KMS-11 (cell line): ENCODE results near the gene PHRF1.

Experiments
- H2AFZ ChIP-seq: fragments of 200-600 bp; sonication (generic); 2 replicates; pipeline ENCODE4 v1.6.1; 2016; ENCODE audit warnings: antibody characterized with exemption, mixed run types, low read depth
- H3K27ac ChIP-seq: fragments of 200-600 bp; sonication (generic); 2 replicates; pipeline ENCODE4 v1.6.1; 2016; ENCODE audit warnings: mild to moderate bottlenecking, mixed run types
- H3K27me3 ChIP-seq: fragments of 200-600 bp; sonication (generic); 2 replicates; pipeline ENCODE4 v1.6.1; 2017; ENCODE audit warnings: mild to moderate bottlenecking, low read depth, mixed run types, moderate library complexity; ENCODE audit not compliant: insufficient read depth
- H3K36me3 ChIP-seq: fragments of 200-600 bp; sonication (generic); 2 replicates; pipeline ENCODE4 v1.6.1; 2017; ENCODE audit warnings: mild to moderate bottlenecking, mixed run types; ENCODE audit not compliant: insufficient read depth
- H3K4me1 ChIP-seq: fragments of 200-600 bp; sonication (generic); 2 replicates; pipeline ENCODE4 v1.6.1; 2016; ENCODE audit warnings: mild to moderate bottlenecking, low read depth, mixed run types; ENCODE audit not compliant: poor library complexity, severe bottlenecking
- H3K4me2 ChIP-seq: fragments of 200-600 bp; sonication (generic); 2 replicates; pipeline ENCODE4 v1.7.0; 2016; ENCODE audit warnings: mild to moderate bottlenecking, mixed run types
- H3K4me3 ChIP-seq: fragments of 200-600 bp; sonication (generic); IDR thresholded peaks from 2 replicates; pipeline ENCODE4 v1.6.1; 2017; ENCODE audit warnings: low read depth, low read length, mixed read lengths; ENCODE audit not compliant: insufficient read depth
- H3K79me2 ChIP-seq: fragments of 200-600 bp; sonication (generic); 2 replicates; pipeline ENCODE4 v1.6.1; 2016; ENCODE audit warnings: low read depth, mixed run types; ENCODE audit not compliant: insufficient read depth
- H3K9ac ChIP-seq: fragments of 200-600 bp; sonication (generic); 2 replicates; pipeline ENCODE4 v1.6.1; 2016; ENCODE audit warnings: mild to moderate bottlenecking, mixed run types
- H4K20me1 ChIP-seq: fragments of 200-600 bp; sonication (generic); 2 replicates; pipeline ENCODE4 v1.6.1; 2016; ENCODE audit warnings: mild to moderate bottlenecking, mixed run types; ENCODE audit not compliant: insufficient read depth
- TF ChIP-seq, protein P1 (sequence below): fragments of 200-600 bp; sonication (generic); conservative IDR thresholded peaks from 2 replicates; pipeline ENCODE4 v1.6.1; 2017; ENCODE audit warnings: low read depth, mild to moderate bottlenecking, antibody characterized with exemption, low read length, moderate library complexity, mixed read lengths

The PHRF1 gene

DNA sequence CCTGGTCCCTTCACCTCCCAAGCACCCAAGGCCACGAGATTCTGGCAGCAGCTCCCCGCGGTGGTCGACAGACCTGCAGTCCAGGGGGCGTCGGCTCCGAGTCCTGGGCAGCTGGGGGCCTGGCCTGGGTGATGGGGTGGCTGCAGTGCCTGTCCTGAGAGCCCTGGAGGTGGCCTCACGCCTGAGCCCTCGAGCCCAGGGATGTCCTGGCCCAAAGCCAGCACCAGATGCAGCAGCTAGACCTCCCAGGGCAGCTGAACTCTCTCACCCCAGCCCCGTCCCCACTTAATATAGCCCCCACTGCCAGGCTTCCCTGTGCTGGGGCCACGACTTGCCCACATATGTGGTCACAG, 22.3 kb upstream of the PHRF1 start:
- Histone ChIP-seq H3K36me3 (no peaks in the 10 kb centered on the region), H3K27me3 (no peaks in the 10 kb centered on the region; the same call in 1 of the 2 replicates), H3K4me2 (no peak overlapping the region; the same call in 1 of the 2 replicates), H3K79me2 (no peaks in the 10 kb centered on the region), H3K9ac (no peak overlapping the region), H3K4me3 (no peak overlapping the region), H3K27ac (no peak overlapping the region), H4K20me1 (no peaks in the 10 kb centered on the region), H3K4me1 (peaks cover 8% of the 10 kb centered on the region), H2AFZ (no peak overlapping the region)
- TF ChIP-seq, protein P1, sequence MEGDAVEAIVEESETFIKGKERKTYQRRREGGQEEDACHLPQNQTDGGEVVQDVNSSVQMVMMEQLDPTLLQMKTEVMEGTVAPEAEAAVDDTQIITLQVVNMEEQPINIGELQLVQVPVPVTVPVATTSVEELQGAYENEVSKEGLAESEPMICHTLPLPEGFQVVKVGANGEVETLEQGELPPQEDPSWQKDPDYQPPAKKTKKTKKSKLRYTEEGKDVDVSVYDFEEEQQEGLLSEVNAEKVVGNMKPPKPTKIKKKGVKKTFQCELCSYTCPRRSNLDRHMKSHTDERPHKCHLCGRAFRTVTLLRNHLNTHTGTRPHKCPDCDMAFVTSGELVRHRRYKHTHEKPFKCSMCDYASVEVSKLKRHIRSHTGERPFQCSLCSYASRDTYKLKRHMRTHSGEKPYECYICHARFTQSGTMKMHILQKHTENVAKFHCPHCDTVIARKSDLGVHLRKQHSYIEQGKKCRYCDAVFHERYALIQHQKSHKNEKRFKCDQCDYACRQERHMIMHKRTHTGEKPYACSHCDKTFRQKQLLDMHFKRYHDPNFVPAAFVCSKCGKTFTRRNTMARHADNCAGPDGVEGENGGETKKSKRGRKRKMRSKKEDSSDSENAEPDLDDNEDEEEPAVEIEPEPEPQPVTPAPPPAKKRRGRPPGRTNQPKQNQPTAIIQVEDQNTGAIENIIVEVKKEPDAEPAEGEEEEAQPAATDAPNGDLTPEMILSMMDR, result no peak

DNA sequence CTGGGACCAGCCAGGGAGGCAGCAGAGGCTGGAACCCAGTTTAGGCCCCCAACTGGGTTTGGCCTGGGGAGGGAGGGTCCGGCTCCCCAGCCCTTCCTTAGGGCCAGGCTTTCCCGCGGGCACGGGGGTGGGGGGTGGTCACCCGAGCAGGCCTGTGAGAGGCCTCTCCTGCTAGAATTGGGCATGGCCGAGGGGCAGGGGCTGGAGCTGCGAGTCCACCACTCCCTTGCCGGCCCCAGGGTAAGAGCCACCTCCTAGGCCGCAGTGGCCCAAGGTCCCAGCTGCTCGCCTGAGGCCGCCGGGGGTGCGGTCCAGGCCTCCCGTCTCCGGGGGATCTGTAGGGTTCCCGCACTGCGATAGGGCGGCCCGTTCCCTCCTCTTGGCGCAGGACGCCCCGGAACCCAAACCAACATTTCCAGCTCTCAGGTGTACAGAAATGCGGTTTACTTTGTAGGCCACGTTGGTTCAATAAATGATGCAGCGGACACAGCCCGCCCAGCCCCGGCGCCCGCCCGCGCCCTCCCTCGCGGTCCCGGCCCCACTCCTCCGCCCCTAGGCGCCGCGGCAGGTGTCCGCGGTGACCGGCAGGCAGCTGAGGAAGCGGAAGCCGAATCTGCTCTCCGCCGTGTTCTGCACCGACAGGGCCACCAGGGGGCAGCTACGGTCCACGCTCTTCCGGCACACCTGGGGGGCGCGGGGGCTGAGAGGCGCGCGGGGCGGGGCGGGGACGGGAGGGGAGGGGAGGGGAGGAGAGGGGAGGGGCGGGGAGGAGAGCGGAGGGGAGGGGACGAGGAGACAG, 21.6 kb upstream of the PHRF1 start:
- Histone ChIP-seq H3K27ac (no peak overlapping the region), H3K4me2 (peak overlapping the region; percentile 80), H3K4me3 (no peak overlapping the region), H3K36me3 (no peaks in the 10 kb centered on the region), H2AFZ (peak overlapping the region; percentile 67), H3K27me3 (no peaks in the 10 kb centered on the region; the same call in 1 of the 2 replicates), H3K79me2 (no peaks in the 10 kb centered on the region), H4K20me1 (no peaks in the 10 kb centered on the region), H3K9ac (peak overlapping the region; percentile 41; the same call in 1 of the 2 replicates), H3K4me1 (peaks cover 9% of the 10 kb centered on the region)
- TF ChIP-seq, protein P1, result peak; percentile 34

DNA sequence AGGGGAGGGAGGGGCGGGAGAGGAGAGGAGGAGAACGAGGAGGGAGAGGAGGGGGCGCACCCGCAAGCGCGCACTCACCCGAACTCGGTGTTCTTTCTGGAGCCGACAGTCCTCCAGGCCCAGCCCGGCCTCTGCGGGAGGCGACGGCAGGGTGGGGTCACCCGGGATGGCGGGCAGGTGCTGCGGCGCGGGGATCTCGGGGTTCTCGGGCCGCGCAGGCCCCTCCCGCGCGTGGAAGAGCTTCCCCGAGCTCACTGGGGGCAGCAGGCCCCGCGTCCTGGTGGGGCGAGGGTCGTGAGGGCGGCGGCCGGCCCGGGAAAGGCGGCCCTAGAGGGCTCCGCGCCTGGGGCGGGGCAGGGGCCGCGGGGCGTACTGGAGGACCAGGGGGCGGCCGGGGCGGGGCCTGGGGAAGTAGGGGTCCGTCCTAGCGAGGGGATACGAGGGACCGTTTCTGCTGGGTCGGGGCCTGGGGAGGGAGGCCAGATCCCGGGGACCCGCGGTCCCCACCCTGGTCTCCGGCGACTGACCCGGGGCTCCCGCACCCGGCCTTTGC, 21.0 kb upstream of the PHRF1 start:
- H3K4me3 ChIP-seq, result no peak overlapping the region
- peaks cover 16% of the 10 kb centered on the region for H3K4me1 ChIP-seq
- H4K20me1 ChIP-seq, result no peaks in the 10 kb centered on the region
- H3K36me3 ChIP-seq, result no peaks in the 10 kb centered on the region
- no peak overlapping the region for H3K4me2 ChIP-seq
- H2AFZ ChIP-seq, result peak overlapping the region; percentile 41; the same call in 1 of the 2 replicates
- no peak overlapping the region for H3K9ac ChIP-seq
- no peaks in the 10 kb centered on the region; the same call in 1 of the 2 replicates for H3K27me3 ChIP-seq
- TF ChIP-seq, protein P1, result no peak
- H3K27ac ChIP-seq, result no peak overlapping the region
- no peaks in the 10 kb centered on the region for H3K79me2 ChIP-seq

DNA sequence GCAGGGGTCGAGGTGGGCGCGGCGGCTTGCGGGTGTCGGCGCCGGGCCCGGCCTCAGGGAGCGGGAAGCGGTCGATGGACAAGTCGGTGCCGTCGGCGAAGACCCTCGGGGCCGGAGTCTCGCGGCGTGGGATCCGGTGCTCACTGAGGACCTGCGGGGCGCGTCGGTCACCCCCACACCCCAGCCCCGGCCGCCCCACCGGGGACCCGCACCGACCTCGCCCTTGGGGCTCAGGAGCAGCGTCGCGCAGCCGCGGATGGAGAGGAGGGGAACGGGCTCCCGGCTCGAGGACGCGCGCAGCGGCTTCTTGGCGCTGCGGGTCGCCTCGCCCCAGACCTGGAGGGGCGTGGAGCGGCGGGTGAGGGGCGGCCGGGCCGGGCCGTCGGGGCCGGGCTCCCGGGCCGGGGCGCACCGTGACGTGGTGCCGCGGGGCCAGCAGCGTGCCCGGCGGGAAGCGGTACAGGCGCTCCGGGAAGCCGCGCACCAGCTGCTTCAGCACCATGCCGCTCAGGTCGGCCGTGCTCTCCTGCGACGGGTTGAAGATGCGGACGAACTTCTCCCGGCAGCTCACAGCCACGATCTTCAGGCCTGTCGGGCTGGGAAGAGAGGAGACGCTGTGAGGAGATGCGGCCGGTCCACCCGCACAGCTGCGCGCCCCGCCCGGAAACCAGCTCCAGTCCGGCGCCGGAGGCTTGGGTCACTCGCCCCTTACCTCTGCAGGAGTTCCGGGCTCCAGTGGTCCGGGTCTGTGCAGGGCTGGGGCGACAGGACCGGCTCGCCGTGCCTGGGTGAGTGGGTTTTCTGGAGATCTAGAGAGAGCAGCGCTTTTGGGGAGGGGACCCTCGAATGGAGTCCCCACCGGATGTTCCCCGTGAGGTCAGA, 20.2 kb upstream of the PHRF1 start:
- TF ChIP-seq, protein P1, result no peak
- Histone ChIP-seq H3K36me3 (no peaks in the 10 kb centered on the region), H2AFZ (no peak overlapping the region), H3K9ac (no peak overlapping the region), H3K4me2 (no peak overlapping the region), H3K4me3 (no peak overlapping the region), H4K20me1 (no peaks in the 10 kb centered on the region), H3K79me2 (no peaks in the 10 kb centered on the region), H3K27me3 (no peaks in the 10 kb centered on the region; the same call in 1 of the 2 replicates), H3K4me1 (peaks cover 16% of the 10 kb centered on the region), H3K27ac (no peak overlapping the region)
